ENCODE results near the gene ITGAV. TPM values are rescaled to one million over a fixed set of nuclear protein-coding genes. Genes with fewer than 3 reads are reported as not detected.

ITGAV gene
- total RNA-seq, 1 experiment from 2014 or later, result 26.9 TPM

GRCh38 chr2:186718903-186719302 lies 129.0 kb downstream of the ITGAV start:
- Histone ChIP-seq H3K9ac (ENCODE audit: extremely low read depth, insufficient read length, low read length) (no peak overlapping the region), H2AFZ (ENCODE audit: low read length) (no peak overlapping the region), H3K23me2 (ENCODE audit: insufficient read length, low read depth, low read length, poor library complexity, severe bottlenecking) (no peaks in the 10 kb centered on the region), H3K14ac (ENCODE audit: insufficient read depth, low read length) (no peak overlapping the region), H3K27me3 (ENCODE audit: insufficient read depth, low read length) (no peaks in the 10 kb centered on the region), H2BK120ac (ENCODE audit: low read depth, low read length, poor library complexity, severe bottlenecking) (no peak overlapping the region), H2BK20ac (ENCODE audit: low read depth, low read length, poor library complexity, severe bottlenecking) (no peak overlapping the region), H4K91ac (ENCODE audit: insufficient read length, low read depth, low read length) (no peak overlapping the region), H4K5ac (ENCODE audit: insufficient read length, low read depth, low read length) (no peak overlapping the region), H3K79me2 (ENCODE audit: insufficient read depth, low read length) (no peaks in the 10 kb centered on the region), H3T11ph (ENCODE audit: low read length) (no peak overlapping the region), H3K56ac (ENCODE audit: insufficient read length, low read depth, low read length) (no peak overlapping the region), H3K4me2 (ENCODE audit: insufficient read depth, insufficient read length, low read length) (no peak overlapping the region), H2BK5ac (ENCODE audit: insufficient read length, low read length) (no peak overlapping the region), H3K4ac (ENCODE audit: low read depth, low read length) (no peak overlapping the region), H3K79me1 (ENCODE audit: insufficient read depth, low read depth, low read length, poor library complexity, severe bottlenecking) (no peaks in the 10 kb centered on the region), H3K9me3 (ENCODE audit: control insufficient read depth, low read depth, low read length) (no peaks in the 10 kb centered on the region), H2BK12ac (ENCODE audit: insufficient read length, low read depth, low read length) (no peak overlapping the region), H3K4me1 (ENCODE audit: insufficient read depth, low read length) (peaks cover 5% of the 10 kb centered on the region), H3K27ac (ENCODE audit: insufficient read length, low read depth, low read length) (no peak overlapping the region), H3K23ac (ENCODE audit: insufficient read length, low read depth, low read length) (no peak overlapping the region), H4K20me1 (ENCODE audit: control insufficient read depth, insufficient read depth, insufficient read length) (no peaks in the 10 kb centered on the region), H3K18ac (ENCODE audit: insufficient read length, low read depth, low read length) (no peak overlapping the region), H2BK15ac (ENCODE audit: low read depth, low read length) (no peak overlapping the region), H2AK5ac (ENCODE audit: insufficient read length, low read length) (no peak overlapping the region), H4K8ac (replicated peaks; ENCODE audit: insufficient read length, low read depth, low read length) (no peak overlapping the region)
- Mint-ChIP-seq H3K27ac (peak overlapping the region in 2 of 3 experiments; percentile 82 to 91; a peak in 4 of 7 replicates), H3K36me3 (ENCODE audit: insufficient read depth in 1 of 3, low read depth in 3 of 3) (no peaks in the 10 kb centered on the region), H3K4me3 (peak overlapping the region in 1 of 2 experiments; percentile 43; a peak in 2 of 5 replicates), H3K27me3 (ENCODE audit: low read depth) (no peaks in the 10 kb centered on the region), H3K9me3 (no peaks in the 10 kb centered on the region), H3K4me1 (peaks cover 21 to 42% of the 10 kb centered on the region in 2 experiments)
- no peak for TF ChIP-seq CTCF (conservative IDR thresholded peaks at IDR 0.05)
- DNase-seq, result no peak
- no CpG with 5 or more reads among the region's 4 CpGs for WGBS (ENCODE audit: extremely low coverage, insufficient read length, low lambda C conversion rate)
